GM15510 (cell line): ENCODE data around the gene MAIP1.

Experiments used
- POLR2A ChIP-seq: IDR thresholded peaks from 3 replicates; pipeline ENCODE4 v1.6.1; 2011; ENCODE audit warnings: borderline replicate concordance; ENCODE audit not compliant: insufficient read length; ENCODE audit errors: extremely low read depth

Gene MAIP1

GRCh38 chr2:199994371-199994770 lies 39.0 kb downstream of the MAIP1 start:
- no peak for TF ChIP-seq POLR2A

- no peak for TF ChIP-seq POLR2A
Observed at GRCh38 chr2:199994896-199995295, 39.5 kb downstream of the MAIP1 start.

- no peak for TF ChIP-seq POLR2A
Observed at GRCh38 chr2:199997296-199997695, 41.9 kb downstream of the MAIP1 start.

GRCh38 chr2:199999166-199999565 lies 43.8 kb downstream of the MAIP1 start:
- TF ChIP-seq POLR2A: no peak

- no peak for TF ChIP-seq POLR2A
Observed at GRCh38 chr2:200000444-200001163, 45.2 kb downstream of the MAIP1 start.

- TF ChIP-seq POLR2A: no peak
Observed at GRCh38 chr2:200003444-200003843, 48.1 kb downstream of the MAIP1 start.

- no peak for TF ChIP-seq POLR2A
Observed at GRCh38 chr2:200005675-200006074, 50.3 kb downstream of the MAIP1 start.

- TF ChIP-seq POLR2A: no peak
Observed at GRCh38 chr2:200007306-200007705, 51.9 kb downstream of the MAIP1 start.

- no peak for TF ChIP-seq POLR2A
Observed at GRCh38 chr2:200012401-200012800, 57.0 kb downstream of the MAIP1 start.
